ENCODE results near the gene ZMAT5.

The ZMAT5 gene

DNA sequence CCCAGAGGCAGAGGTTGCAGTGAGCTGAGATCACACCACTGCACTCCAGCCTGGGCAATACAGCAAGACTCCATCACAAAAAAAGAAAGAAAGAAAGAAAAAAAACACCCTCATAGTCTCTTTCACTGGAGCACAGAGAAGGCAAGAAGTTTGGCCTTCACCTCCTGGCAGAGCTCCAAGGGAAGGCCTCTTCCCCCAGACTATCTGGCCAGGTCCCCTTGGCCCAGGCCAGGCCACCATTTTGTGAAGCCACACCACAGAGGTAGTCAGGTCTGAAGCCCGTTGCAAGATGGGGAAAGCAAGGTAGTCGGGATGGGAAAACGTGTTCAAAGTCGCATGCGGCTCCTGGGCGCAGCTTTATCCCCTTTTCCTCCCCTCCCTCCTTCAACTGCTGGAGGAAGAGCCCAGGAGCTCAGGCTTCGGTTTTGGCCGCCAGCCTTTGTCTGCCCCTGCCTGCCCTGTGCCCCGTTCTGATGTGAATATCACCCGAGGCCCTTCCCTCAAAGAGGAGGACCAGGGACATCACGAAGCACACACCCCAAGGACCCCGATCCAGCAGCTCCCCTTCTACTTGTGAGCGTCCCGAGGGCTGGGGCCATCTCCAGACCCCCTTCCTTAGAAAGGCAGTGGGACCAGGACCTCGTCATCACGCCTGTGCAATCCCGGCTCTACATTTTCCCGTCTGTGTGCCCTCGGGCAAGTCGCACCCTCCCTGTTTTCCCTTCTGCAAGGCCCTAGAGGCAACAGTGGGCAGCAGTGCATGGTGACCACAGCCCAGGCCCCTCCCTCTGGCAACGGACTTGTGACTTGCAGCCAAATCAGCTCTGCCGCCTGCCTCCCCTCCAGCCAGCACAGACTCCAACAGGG, 29.3 kb downstream of the ZMAT5 start:
- DNase-seq, result no peak
- in situ Hi-C loops (cut with MboI; ENCODE audit: low pct_unique_long_range_greater_than_20kb, low sequenced_read_pairs), result no loop called here

DNA sequence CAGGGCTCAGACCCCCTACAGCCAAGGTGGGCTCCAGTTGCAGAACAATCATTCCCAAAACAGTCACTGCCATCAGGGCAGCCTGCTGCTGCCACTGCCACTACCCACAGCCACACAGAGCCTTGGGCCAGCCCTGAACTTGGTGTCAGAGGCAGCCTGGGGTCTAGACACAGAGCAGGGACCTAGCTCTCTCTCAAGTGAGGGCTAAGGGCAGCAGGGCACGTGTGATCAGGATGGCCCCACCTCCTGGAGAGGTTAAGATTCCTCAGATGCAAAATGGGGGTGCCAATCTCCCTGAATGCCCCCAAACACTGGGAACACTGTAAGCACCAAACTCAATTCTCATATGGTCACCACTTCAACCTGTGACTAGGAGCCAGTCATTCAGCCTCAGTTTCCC, 31.4 kb downstream of the ZMAT5 start:
- DNase-seq, result no peak
- in situ Hi-C loops (cut with MboI; ENCODE audit: low pct_unique_long_range_greater_than_20kb, low sequenced_read_pairs), result no loop called here

DNA sequence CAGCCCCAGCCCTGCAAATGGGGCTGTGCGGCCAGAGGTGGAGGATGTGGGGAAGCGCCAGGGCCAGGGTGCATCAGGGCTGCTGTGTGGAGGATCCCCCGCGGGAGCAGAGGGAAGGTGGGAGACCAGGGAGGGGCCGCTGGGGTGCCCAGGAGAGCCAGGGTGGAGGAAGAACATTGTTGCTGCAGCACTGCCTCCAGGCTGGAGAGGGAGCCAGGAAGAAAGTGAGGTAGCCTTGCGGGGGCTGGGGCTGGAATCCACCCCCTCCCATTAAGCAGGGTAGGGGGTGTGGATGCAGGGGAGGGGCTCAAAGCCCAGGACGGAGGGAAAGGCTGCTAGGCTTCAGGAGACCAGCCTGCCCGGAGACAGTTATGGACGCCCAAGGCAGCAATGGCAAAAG, 32.0 kb downstream of the ZMAT5 start:
- in situ Hi-C loops (cut with MboI; ENCODE audit: low pct_unique_long_range_greater_than_20kb, low sequenced_read_pairs), result no loop called here
- DNase-seq, result no peak

DNA sequence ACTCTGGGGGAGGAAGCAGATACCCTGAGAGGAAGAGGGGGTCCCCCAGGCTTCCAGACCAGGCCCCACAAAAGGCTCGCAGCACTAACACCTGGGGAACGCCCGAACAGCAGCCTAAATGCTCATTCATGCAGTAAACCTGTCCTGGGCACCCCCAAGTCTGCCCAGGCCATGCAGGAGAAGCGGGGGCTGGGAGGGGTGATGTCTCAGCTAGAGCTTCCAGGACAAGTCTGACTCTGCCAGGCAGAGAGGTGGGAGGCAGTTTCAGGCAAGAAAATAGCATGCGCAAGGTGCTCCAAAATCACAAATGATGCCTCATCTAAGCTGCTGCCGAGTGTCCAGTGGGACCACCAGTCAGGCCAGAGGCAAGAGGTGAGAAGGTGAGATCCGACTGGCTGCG, 32.4 kb downstream of the ZMAT5 start:
- in situ Hi-C loops (cut with MboI; ENCODE audit: low pct_unique_long_range_greater_than_20kb, low sequenced_read_pairs), result no loop called here
- DNase-seq, result no peak

DNA sequence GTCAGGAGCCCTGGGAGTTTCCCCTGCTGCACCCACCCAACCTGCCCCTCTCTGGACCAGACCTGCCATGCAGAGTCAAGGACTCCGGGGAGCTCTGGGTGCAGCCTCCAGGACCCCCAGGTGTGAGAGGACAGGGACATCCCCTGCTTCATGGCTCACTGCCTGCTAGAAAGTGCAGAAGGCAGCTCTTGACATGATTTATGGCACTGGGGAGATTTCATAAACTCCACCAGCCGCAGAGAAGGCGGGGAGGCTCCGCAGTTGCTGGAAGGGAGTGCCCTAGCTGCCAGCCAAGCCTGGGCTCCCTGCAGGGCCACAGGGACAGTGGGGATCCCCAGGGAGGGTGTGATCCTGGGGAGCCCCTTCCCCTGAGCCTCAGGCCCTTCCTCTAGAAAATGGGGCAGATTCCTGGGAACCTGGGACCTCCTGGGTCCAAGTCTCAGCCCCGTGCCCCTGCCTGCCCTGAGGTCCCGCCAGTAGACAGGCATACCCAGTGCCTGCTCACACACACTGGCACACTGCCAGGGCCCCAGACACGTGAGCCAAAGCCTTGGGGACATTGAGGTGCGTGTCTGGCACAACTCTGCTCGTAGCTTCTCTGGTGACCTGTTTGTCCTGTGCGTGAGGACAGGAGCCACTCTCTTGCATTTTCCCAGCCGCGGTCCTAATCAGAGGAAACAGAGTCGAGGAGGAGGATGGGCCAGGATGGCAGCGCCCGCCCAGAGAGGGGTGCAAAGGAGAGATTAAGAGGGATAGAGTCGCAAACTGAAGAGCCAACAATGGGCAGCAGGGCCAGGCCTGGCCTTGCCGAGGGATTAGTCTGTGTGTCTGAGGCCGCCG, 33.2 kb downstream of the ZMAT5 start:
- no peak for DNase-seq
- in situ Hi-C loops (cut with MboI; ENCODE audit: low pct_unique_long_range_greater_than_20kb, low sequenced_read_pairs), result no loop called here

DNA sequence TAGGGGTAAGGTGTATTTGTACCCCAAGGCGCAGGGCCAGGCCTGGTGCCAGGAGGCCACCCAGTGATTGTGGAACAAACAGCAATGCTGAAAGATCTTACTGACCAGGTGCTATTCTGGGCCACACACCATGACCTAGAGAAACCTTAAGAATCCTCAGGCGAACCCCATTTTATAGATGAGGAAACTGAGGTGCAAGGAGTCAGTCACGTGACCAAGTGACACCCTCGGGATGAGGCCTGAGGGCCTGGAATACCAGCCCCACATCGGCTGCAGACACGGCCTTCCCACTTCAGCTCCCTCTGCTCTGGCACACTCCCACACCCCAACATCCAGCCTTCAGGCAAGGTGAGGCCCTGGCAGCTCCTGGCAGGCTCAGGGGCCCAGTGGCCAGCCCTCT, 33.9 kb downstream of the ZMAT5 start:
- no peak for DNase-seq
- in situ Hi-C loops (cut with MboI; ENCODE audit: low pct_unique_long_range_greater_than_20kb, low sequenced_read_pairs), result no loop called here

DNA sequence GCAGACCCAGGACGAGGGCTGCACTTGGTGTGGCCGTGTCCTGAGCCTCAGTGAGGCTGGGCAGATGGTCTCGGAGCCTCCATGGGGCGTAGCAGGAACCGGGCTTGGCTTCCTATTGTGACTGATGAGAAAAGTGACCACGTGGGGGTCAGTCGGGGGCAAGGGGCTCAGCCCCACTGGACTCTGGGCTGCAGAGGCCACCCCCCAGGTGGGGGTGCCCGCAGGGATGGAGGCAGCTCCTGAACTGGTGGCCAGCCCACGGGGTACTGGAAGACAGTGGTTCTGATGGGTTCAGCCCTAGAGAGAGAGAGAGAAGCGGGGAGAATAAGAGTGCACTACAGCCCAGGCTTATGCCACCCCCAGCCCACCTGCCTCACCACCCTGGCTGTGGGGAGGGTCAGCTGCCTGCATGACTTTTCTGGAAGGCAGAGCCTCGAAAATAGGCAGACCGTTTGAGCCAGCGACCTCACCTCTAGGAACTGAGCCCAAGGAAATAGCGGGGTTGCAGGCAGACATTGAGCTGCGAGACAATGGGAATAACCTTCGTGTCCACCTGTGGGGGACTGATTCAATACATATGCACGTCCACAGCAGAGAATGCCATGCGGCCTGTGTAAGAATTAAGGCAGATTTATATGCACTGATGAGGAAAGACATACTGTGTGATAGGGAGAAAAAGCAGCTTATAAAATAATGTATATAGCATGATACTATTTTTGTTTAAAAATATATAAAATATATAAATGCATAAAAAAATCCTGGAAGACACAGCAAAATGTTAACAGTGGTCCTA, 35.6 kb downstream of the ZMAT5 start:
- in situ Hi-C loops (cut with MboI; ENCODE audit: low pct_unique_long_range_greater_than_20kb, low sequenced_read_pairs), result no loop called here
- no peak for DNase-seq

DNA sequence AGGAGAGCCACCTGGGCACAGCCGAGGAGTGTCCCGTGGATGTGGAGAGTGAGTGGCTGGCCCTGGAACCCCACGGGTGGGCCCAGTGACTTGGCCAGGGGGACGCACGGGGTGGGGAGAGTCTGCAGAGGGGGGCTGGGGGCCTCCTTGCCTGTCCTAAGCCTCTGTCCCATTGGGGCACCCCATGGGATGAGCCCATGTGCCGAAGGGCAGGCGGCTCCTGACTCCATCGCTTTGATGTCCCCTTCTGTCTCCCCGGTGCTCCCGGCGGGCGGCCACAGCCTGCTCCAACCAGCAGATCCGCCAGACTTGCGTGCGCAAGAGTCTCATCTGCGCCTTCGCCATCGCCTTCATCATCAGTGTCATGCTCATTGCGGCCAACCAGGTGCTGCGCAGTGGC, 37.6 kb downstream of the ZMAT5 start:
- DNase-seq, result no peak
- in situ Hi-C loops (cut with MboI; ENCODE audit: low pct_unique_long_range_greater_than_20kb, low sequenced_read_pairs), result no loop called here

DNA sequence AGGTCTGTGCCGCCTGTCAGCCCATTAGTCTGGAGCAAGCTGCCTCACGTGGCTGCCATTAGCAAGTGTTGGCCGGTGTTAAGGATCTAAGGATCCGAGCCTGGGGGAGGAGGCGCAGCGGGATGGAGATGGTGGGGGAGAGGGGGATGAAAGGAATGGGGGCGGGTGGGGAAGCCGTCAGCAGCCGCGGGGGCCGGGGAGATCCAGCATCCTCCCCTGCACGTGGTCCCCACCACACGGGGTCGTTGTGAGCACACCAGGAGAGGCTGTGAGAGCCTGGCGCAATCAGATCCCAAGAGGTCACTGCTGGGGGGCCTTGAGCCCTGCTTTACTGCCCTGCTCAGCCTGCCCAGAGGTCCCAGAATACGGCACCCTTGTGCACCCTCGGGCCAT, 39.7 kb downstream of the ZMAT5 start:
- no peak for DNase-seq
- in situ Hi-C loops (cut with MboI; ENCODE audit: low pct_unique_long_range_greater_than_20kb, low sequenced_read_pairs), result no loop called here

DNA sequence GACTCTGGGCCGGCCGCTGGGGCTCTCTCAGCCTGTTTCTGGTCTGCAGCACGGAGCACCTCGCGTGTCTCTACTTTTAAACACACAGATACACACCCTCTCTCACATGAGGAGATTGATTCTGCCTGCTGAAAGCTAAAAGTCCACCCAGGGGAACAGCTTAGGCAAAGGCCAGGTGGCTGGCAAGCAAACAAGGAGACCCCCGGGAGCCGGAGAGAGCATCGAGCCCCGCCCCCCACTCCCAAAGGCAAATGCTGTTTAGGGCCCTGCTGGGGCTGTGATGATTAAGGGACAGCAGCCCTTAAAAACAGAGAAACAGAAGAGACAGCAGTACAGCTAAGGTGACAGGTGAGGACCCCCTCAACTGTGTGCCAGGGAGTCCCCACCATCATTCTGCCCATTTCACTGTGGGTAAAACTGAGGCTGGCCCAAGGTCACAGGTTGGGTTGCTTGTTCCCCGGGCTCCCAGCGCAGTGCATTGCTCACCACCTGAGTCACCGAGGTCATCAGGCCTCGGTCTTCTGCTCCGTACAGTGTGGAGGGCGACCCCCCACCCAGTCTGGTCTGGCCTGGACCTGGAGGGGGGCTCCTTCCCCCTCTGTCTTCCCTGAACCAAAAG, 40.2 kb downstream of the ZMAT5 start:
- no peak for DNase-seq
- in situ Hi-C loops (cut with MboI; ENCODE audit: low pct_unique_long_range_greater_than_20kb, low sequenced_read_pairs), result no loop called here

DNA sequence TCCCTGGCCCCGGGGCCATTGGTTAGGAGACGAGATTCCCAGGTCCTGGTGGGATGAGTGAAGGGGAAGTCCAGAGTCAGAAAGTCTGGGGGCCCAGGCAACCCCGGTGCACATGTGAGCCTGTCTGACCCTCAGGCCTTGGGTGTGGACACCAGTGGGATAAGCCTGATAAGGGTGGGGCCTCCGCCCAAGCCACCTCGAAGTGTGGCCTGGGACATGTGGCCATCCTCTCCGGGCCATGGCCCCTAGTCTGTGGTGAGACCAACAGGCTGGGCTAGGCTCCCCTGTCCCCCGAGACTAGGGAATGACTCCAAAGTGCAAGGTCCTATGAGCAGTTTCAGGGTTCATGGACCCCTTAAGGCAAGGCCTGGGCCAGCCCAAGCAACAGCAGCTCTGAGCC, 40.7 kb downstream of the ZMAT5 start:
- in situ Hi-C loops (cut with MboI; ENCODE audit: low pct_unique_long_range_greater_than_20kb, low sequenced_read_pairs), result no loop called here
- DNase-seq, result no peak

DNA sequence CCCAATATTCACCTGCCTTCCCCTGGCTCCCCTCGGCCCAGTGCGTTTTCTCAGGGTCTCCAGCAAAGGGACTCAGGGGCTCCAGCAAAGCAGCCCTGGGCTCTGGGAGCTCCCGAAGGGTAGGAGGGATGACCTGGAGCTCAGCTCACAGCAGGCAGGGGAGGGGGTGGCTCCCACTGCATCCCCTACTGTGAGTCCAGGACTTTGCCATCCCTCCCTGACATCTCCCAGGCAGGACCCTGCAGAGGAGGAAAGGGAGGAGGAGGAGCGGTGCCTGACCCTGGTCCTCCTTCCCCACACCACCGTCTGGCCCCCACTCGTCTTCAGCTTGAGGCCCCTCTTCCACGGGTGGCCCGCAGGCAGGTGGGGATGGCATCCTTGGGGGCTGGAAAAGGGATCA, 42.0 kb downstream of the ZMAT5 start:
- in situ Hi-C loops (cut with MboI; ENCODE audit: low pct_unique_long_range_greater_than_20kb, low sequenced_read_pairs), result no loop called here
- no peak for DNase-seq

DNA sequence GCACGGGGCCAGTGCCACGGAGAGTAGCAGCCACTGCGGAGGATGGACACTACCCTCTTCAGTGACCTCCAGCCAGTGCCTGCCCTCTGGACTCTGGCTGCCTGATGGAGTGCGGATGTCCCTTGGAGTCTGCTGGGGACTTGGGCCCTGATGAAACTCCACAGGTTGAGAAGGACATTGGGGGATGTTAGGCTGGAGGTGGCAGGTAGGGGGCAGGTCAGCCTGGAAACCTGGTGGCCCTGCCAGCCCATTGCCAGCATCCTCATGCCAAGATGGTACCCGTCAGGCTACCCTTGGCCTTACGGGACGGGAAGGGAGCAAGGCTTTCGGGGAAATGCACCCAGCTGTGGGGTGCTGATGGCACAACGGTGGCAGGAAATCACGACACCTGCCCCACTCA, 43.0 kb downstream of the ZMAT5 start:
- DNase-seq, result no peak
- in situ Hi-C loops (cut with MboI; ENCODE audit: low pct_unique_long_range_greater_than_20kb, low sequenced_read_pairs), result no loop called here

DNA sequence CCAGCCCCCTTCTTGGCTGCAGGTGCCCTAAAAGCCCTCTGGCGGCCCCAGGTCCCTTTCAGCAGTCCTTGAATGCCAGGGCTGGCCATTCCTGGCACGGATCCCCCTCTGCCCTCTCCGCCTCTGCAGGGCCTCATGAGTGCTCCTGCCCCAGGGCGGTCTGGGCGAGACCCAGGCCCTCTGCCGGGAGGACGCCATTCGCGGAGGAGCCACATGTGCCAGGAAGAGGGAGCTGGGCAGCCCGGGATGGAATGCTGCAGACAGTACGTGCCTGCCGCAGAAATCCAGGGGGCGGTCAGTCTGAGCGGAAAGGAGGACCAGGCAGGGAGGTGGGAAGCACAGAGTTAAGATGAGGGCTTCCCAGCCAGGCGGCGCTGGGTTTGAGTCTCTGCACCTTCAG, 44.2 kb downstream of the ZMAT5 start:
- in situ Hi-C loops (cut with MboI; ENCODE audit: low pct_unique_long_range_greater_than_20kb, low sequenced_read_pairs), result no loop called here
- no peak for DNase-seq

DNA sequence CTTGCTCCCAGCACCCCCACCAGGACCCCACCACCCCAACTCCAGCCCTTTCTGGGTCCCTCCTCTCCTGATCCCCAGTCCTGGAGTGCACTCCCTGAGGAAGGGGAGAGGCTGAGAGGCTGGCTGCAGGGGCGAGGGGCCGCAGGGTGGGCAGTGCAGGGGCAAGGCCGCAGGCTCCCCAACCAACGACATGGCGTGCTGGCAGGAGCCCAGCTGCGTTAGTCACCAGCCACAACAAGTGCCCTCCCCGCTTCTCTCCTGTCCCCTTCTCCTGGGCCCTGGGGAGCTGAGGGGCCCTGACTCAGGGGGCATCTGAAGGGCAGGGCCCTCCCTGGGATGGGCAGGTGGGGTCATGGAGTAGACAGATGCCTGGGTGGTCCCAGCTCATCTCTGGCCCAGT, 44.7 kb downstream of the ZMAT5 start:
- no peak for DNase-seq
- in situ Hi-C loops (cut with MboI; ENCODE audit: low pct_unique_long_range_greater_than_20kb, low sequenced_read_pairs), result no loop called here

DNA sequence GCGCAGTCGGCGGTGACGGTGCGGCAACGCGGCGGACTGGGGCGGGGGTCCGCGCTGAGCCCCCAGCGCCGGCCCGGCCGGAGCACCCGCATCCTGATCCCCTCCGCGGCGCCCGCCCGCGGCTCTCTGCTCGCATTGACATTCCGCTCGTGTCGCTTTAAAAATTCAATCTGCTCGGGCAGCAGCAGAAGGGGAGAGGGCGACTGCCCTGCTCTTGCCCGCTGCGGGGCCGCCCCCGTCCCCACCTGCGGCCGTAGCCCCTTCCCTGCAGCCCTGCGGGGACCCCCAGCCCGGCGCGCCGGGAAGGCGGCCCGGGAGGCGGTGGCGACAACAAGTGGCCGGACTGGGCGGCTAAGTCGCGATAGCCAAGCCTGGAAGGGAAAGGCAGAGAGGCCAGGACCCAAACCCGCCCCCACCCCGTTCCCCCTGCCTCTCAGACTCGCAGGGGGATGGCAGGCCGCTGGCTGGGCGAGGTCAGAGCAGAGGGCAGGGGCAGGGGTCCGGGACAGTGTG, 45.9 kb downstream of the ZMAT5 start:
- DNase-seq, result no peak
- in situ Hi-C loops (cut with MboI; ENCODE audit: low pct_unique_long_range_greater_than_20kb, low sequenced_read_pairs), result no loop called here

DNA sequence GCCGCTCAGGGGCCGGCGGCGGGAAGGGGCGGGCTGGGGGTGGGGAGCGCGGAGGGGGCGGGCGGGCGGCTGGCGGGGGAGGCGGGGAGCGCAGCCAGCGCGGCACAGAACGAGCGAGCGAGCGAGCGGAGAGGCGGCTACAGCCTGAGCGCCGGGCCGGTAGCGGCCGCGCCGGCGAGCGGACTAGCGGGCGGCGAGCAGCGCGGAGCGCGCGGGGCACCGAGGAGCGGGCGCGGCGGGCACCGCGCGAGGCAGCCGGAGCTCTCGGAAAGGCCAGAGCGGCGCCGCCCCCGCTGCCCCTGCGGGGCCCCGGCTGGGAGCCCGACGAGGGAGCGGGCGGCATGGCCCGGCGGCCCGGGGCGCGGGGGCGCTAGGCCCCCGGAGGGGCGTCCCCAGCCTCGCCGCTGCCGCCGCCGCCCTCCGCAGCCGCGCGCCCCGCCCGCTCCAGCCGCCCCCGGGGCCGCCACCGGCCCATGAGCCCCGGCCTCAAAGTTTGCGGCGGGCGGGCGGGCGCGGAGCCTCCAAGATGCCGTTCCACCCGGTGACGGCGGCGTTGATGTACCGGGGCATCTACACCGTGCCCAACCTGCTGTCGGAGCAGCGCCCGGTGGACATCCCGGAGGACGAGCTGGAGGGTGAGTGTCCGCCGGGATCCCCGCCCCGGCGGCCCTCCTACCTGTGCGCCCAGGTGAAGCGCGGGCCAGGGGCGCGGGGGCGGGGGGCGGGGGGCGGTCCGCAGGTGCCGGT, 46.7 kb downstream of the ZMAT5 start, which contains the start of gene CABP7:
Gene CABP7 (plus strand): TSS at position 105 of the 747 bp plus-strand sequence. CDS start 422 bp downstream, at position 527.
- in situ Hi-C loops (cut with MboI; ENCODE audit: low pct_unique_long_range_greater_than_20kb, low sequenced_read_pairs), result no loop called here
- DNase-seq, result no peak
